H7 (cell line): Measurements from ENCODE around the gene OPTC. TPM values are rescaled to one million over a fixed set of nuclear protein-coding genes. Genes with fewer than 3 reads are reported as not detected.
"Not testable (repeated sequence)": the region's sequence is repeated elsewhere in the genome, so short reads cannot be mapped to it uniquely, and the experiment has no call there.

Experiments
- DNase-seq: peaks from one replicate; pipeline ENCODE4 v3.0.0; 2012
- H3K27me3 ChIP-seq: 2 replicates; pipeline ENCODE4 v1.6.0; 2011; ENCODE audit warnings: mild to moderate bottlenecking, low read length; ENCODE audit not compliant: control insufficient read depth, insufficient read depth
- H3K36me3 ChIP-seq: replicated peaks from 2 replicates; pipeline ENCODE4 v1.5.1; 2011; ENCODE audit warnings: low read length; ENCODE audit not compliant: control insufficient read depth, insufficient read depth
- H3K4me3 ChIP-seq: 2 replicates; pipeline ENCODE4 v1.5.1; 2011; ENCODE audit warnings: low read depth, mild to moderate bottlenecking, control low read depth, low read length, moderate library complexity; ENCODE audit not compliant: insufficient read depth
- total RNA-seq: library from RNA; depleted of rRNA; stranded (reverse); fragments of >200 nt; shearing (Covaris generic); gene quantifications from 2 replicates; pipeline ENCODE4 v1.2.3, GENCODE V29; 2014; rRNA removed

OPTC gene
- 0.30 and 0.80 TPM in 2 replicates for total RNA-seq

GRCh38 chr1:203493901-203494300, at the start of gene OPTC:
Gene OPTC (plus strand): TSS chr1:203494153. CDS start chr1:203496006, 1,853 bp downstream.
- peak; percentile 73 for DNase-seq
- Histone ChIP-seq H3K27me3 (no peaks in the 10 kb centered on the region; the same call in 1 of the 2 replicates), H3K36me3 (no peaks in the 10 kb centered on the region), H3K4me3 (no peak within 1 kb of the TSS)

- no peak for DNase-seq
- Histone ChIP-seq H3K27me3 (peaks cover 2% of the 10 kb centered on the region; the same call in 1 of the 2 replicates), H3K4me3 (no peak overlapping the region), H3K36me3 (no peaks in the 10 kb centered on the region; the same call in 1 of the 2 replicates)
These were observed 49.8 kb upstream of the OPTC start for GRCh38 chr1:203444171-203444576.

GRCh38 chr1:203447151-203447550, 46.8 kb upstream of the OPTC start:
- no peak for DNase-seq
- Histone ChIP-seq H3K27me3 (no peaks in the 10 kb centered on the region; the same call in 1 of the 2 replicates), H3K4me3 (no peak overlapping the region), H3K36me3 (no peaks in the 10 kb centered on the region; the same call in 1 of the 2 replicates)

GRCh38 chr1:203447598-203447997, 46.4 kb upstream of the OPTC start:
- not testable (repeated sequence) for H3K36me3 ChIP-seq, DNase-seq

GRCh38 chr1:203448521-203449061, 45.4 kb upstream of the OPTC start:
- no peak for DNase-seq
- Histone ChIP-seq H3K27me3 (no peaks in the 10 kb centered on the region; the same call in 1 of the 2 replicates), H3K36me3 (no peaks in the 10 kb centered on the region; the same call in 1 of the 2 replicates), H3K4me3 (no peak overlapping the region)

More at GRCh38 chr1:203447598-203447997, 46.4 kb upstream of the OPTC start:
- H3K4me3 ChIP-seq, H3K27me3 ChIP-seq: not testable (repeated sequence)

GRCh38 chr1:203450001-203450400, 44.0 kb upstream of the OPTC start:
- Histone ChIP-seq H3K4me3 (no peak overlapping the region), H3K27me3 (no peaks in the 10 kb centered on the region; the same call in 1 of the 2 replicates), H3K36me3 (no peaks in the 10 kb centered on the region)
- DNase-seq, result no peak

GRCh38 chr1:203450479-203451149, 43.3 kb upstream of the OPTC start:
- H3K27me3 ChIP-seq, result no peaks in the 10 kb centered on the region; the same call in 1 of the 2 replicates
- H3K36me3 ChIP-seq, result no peaks in the 10 kb centered on the region
- DNase-seq, result peak; percentile 60
- H3K4me3 ChIP-seq, result no peak overlapping the region

GRCh38 chr1:203451836-203452784, 41.8 kb upstream of the OPTC start:
- no peaks in the 10 kb centered on the region; the same call in 1 of the 2 replicates for H3K27me3 ChIP-seq
- DNase-seq, result no peak
- H3K4me3 ChIP-seq, result no peak overlapping the region
- H3K36me3 ChIP-seq, result no peaks in the 10 kb centered on the region

- Histone ChIP-seq H3K4me3 (no peak overlapping the region), H3K36me3 (no peaks in the 10 kb centered on the region), H3K27me3 (no peaks in the 10 kb centered on the region; the same call in 1 of the 2 replicates)
- no peak for DNase-seq
These were observed 40.9 kb upstream of the OPTC start for GRCh38 chr1:203453016-203453415.

- Histone ChIP-seq H3K4me3 (no peak overlapping the region), H3K36me3 (no peaks in the 10 kb centered on the region), H3K27me3 (no peaks in the 10 kb centered on the region)
- no peak for DNase-seq
These were observed 40.3 kb upstream of the OPTC start for GRCh38 chr1:203453616-203454015.

GRCh38 chr1:203454986-203455471, 38.9 kb upstream of the OPTC start:
- H3K27me3 ChIP-seq, result no peaks in the 10 kb centered on the region
- H3K4me3 ChIP-seq, result no peak overlapping the region
- DNase-seq, result no peak

GRCh38 chr1:203455706-203456105, 38.2 kb upstream of the OPTC start:
- DNase-seq, result no peak
- Histone ChIP-seq H3K27me3 (no peaks in the 10 kb centered on the region), H3K4me3 (no peak overlapping the region), H3K36me3 (no peaks in the 10 kb centered on the region)

More at GRCh38 chr1:203454986-203455471, 38.9 kb upstream of the OPTC start:
- H3K36me3 ChIP-seq, result no peaks in the 10 kb centered on the region

GRCh38 chr1:203456577-203456976, 37.4 kb upstream of the OPTC start:
- no peak for DNase-seq
- Histone ChIP-seq H3K36me3 (no peaks in the 10 kb centered on the region), H3K27me3 (no peaks in the 10 kb centered on the region), H3K4me3 (no peak overlapping the region)

- Histone ChIP-seq H3K36me3 (no peaks in the 10 kb centered on the region), H3K4me3 (no peak overlapping the region), H3K27me3 (no peaks in the 10 kb centered on the region)
- no peak for DNase-seq
These were observed 35.9 kb upstream of the OPTC start for GRCh38 chr1:203458078-203458477.
